Suppressor macrophage (primary cell): ENCODE measurements around the gene CNIH2.

Source experiments
- DNase-seq, 4 experiments: peaks; one replicate each; pipeline ENCODE4 v3.0.0-alpha.2; 2020 to 2022

Gene CNIH2

GRCh38 chr11:66332371-66333219, 54.6 kb downstream of the CNIH2 start:
- DNase-seq = no peak

GRCh38 chr11:66333220-66333877, 55.4 kb downstream of the CNIH2 start:
- no peak for DNase-seq
